Loucy (cell line): ENCODE measurements around the gene ZBTB20.

ENCODE experiments used
- H2AFZ ChIP-seq: fragments of 200-600 bp; sonication (generic); 2 replicates; pipeline ENCODE4 v1.6.0; 2016; ENCODE audit warnings: antibody characterized with exemption, mild to moderate bottlenecking, low read length, moderate library complexity
- H3F3A ChIP-seq: fragments of 200-600 bp; 2 replicates; pipeline ENCODE4 v1.6.0; 2016; ENCODE audit warnings: antibody characterized with exemption, low read depth, mild to moderate bottlenecking
- H3K27me3 ChIP-seq: fragments of 200-600 bp; sonication (generic); 2 replicates; pipeline ENCODE4 v1.6.1; 2014; ENCODE audit warnings: low read length, mild to moderate bottlenecking; ENCODE audit not compliant: insufficient read depth, poor library complexity, severe bottlenecking
- H3K36me3 ChIP-seq: fragments of 200-600 bp; sonication (generic); 2 replicates; pipeline ENCODE4 v1.6.1; 2016; ENCODE audit warnings: low read length; ENCODE audit not compliant: insufficient read depth
- H3K4me1 ChIP-seq: fragments of 200-600 bp; sonication (generic); 2 replicates; pipeline ENCODE4 v1.5.1; 2014; ENCODE audit warnings: low read length, mild to moderate bottlenecking; ENCODE audit not compliant: insufficient read depth, poor library complexity, severe bottlenecking
- H3K4me2 ChIP-seq: fragments of 200-600 bp; sonication (generic); 2 replicates; pipeline ENCODE4 v1.6.0; 2014; ENCODE audit warnings: antibody characterized with exemption, low read length, low read depth, mild to moderate bottlenecking; ENCODE audit not compliant: poor library complexity, severe bottlenecking
- H3K4me3 ChIP-seq: fragments of 200-600 bp; sonication (generic); 2 replicates; pipeline ENCODE4 v1.5.1; 2014; ENCODE audit warnings: low read length, mild to moderate bottlenecking, mixed read lengths; ENCODE audit not compliant: poor library complexity, severe bottlenecking
- H3K79me2 ChIP-seq: fragments of 200-600 bp; sonication (generic); 2 replicates; pipeline ENCODE4 v1.6.1; 2014; ENCODE audit warnings: low read length; ENCODE audit not compliant: insufficient read depth
- H3K9ac ChIP-seq: fragments of 200-600 bp; sonication (generic); 2 replicates; pipeline ENCODE4 v1.6.0; 2014; ENCODE audit warnings: mild to moderate bottlenecking, low read depth, low read length, moderate library complexity; ENCODE audit not compliant: poor library complexity, severe bottlenecking
- H3K9me2 ChIP-seq: fragments of 200-600 bp; sonication (generic); replicated peaks from 2 replicates; pipeline ENCODE4 v1.6.1; 2016; ENCODE audit warnings: low read depth, low read length, mixed read lengths
- H3K9me3 ChIP-seq: fragments of 200-600 bp; sonication (generic); 2 replicates; pipeline ENCODE4 v1.6.1; 2014; ENCODE audit warnings: mild to moderate bottlenecking, antibody characterized with exemption, low read length, low read depth; ENCODE audit not compliant: insufficient read depth
- H4K20me1 ChIP-seq: fragments of 200-600 bp; sonication (generic); 2 replicates; pipeline ENCODE4 v1.6.0; 2014; ENCODE audit warnings: antibody characterized with exemption, low read length, mild to moderate bottlenecking; ENCODE audit not compliant: insufficient read depth, poor library complexity, severe bottlenecking
- CTCF ChIP-seq: fragments of 200-600 bp; sonication (generic); conservative IDR thresholded peaks from 2 replicates; pipeline ENCODE4 v1.5.1; 2014; ENCODE audit warnings: mild to moderate bottlenecking, antibody characterized with exemption, low read length
- EZH2phosphoT487 ChIP-seq: fragments of 200-600 bp; IDR thresholded peaks from 2 replicates; pipeline ENCODE4 v1.6.1; 2018; ENCODE audit warnings: antibody characterized with exemption, mild to moderate bottlenecking, moderate library complexity, borderline replicate concordance

ZBTB20 gene

GRCh38 chr3:114284644-114285043 is 862.4 kb downstream of the ZBTB20 start:
- Histone ChIP-seq H3F3A (no peaks in the 10 kb centered on the region), H3K36me3 (no peaks in the 10 kb centered on the region), H3K9me3 (no peaks in the 10 kb centered on the region), H3K9me2 (no peaks in the 10 kb centered on the region), H2AFZ (no peak overlapping the region), H3K27me3 (no peaks in the 10 kb centered on the region), H3K4me1 (no peaks in the 10 kb centered on the region), H4K20me1 (no peaks in the 10 kb centered on the region), H3K4me3 (no peak overlapping the region), H3K79me2 (no peaks in the 10 kb centered on the region), H3K4me2 (no peak overlapping the region), H3K9ac (no peak overlapping the region)
- TF ChIP-seq CTCF (no peak), EZH2phosphoT487 (no peak)
